GM23338 (cell line): Measurements from ENCODE around the gene PTPN6. TPM values are rescaled to one million over a fixed set of nuclear protein-coding genes. Genes with fewer than 3 reads are reported as not detected.

Experiments used
- ATAC-seq: fragments of 200-7000 bp; cut with Tn5 transposase; 3 replicates; pipeline ENCODE4 v1.9.1; 2020
- DNase-seq: peaks from one replicate; pipeline ENCODE4 v3.0.0-alpha.2; 2015; ENCODE audit warnings: low spot score
- H2AFZ ChIP-seq: fragments of 200-600 bp; sonication (generic); 2 replicates; pipeline ENCODE4 v1.8.0; 2016; ENCODE audit warnings: antibody characterized with exemption, mild to moderate bottlenecking, moderate library complexity
- H3F3A ChIP-seq: fragments of 200-600 bp; sonication (generic); replicated peaks from 2 replicates; pipeline ENCODE4 v1.8.0; 2017; ENCODE audit warnings: antibody characterized with exemption, mixed run types, low read depth
- H3K27ac ChIP-seq: fragments of 200-600 bp; sonication (generic); 2 replicates; pipeline ENCODE4 v1.6.1; 2016; ENCODE audit warnings: low read depth
- H3K27me3 ChIP-seq: fragments of 200-600 bp; sonication (generic); 2 replicates; pipeline ENCODE4 v1.8.0; 2016; ENCODE audit warnings: mild to moderate bottlenecking, mixed run types, moderate library complexity; ENCODE audit not compliant: insufficient read depth
- H3K36me3 ChIP-seq: fragments of 200-600 bp; sonication (generic); 2 replicates; pipeline ENCODE4 v1.8.0; 2016; ENCODE audit warnings: mild to moderate bottlenecking; ENCODE audit not compliant: insufficient read depth
- H3K4me1 ChIP-seq: fragments of 200-600 bp; sonication (generic); 2 replicates; pipeline ENCODE4 v1.8.0; 2016; ENCODE audit warnings: mild to moderate bottlenecking, moderate library complexity; ENCODE audit not compliant: insufficient read depth
- H3K4me2 ChIP-seq: fragments of 200-600 bp; sonication (generic); 2 replicates; pipeline ENCODE4 v1.7.1; 2017; ENCODE audit warnings: mixed run types
- H3K4me3 ChIP-seq: fragments of 200-600 bp; sonication (generic); 2 replicates; pipeline ENCODE4 v1.6.1; 2016; ENCODE audit warnings: mixed run types
- H3K79me2 ChIP-seq: fragments of 200-600 bp; sonication (generic); replicated peaks from 2 replicates; pipeline ENCODE4 v1.8.0; 2017; ENCODE audit warnings: mild to moderate bottlenecking; ENCODE audit not compliant: insufficient read depth
- H3K9me2 ChIP-seq: fragments of 200-600 bp; sonication (generic); 2 replicates; pipeline ENCODE4 v1.8.0; 2017; ENCODE audit not compliant: insufficient read depth
- H4K20me1 ChIP-seq: fragments of 200-600 bp; sonication (generic); replicated peaks from 2 replicates; pipeline ENCODE4 v1.8.0; 2017; ENCODE audit warnings: mild to moderate bottlenecking; ENCODE audit not compliant: insufficient read depth
- H3K27ac Mint-ChIP-seq: 2 replicates; pipeline ENCODE4 v1.8.0; 2020; ENCODE audit warnings: inconsistent platforms, mild to moderate bottlenecking, moderate library complexity, mixed read lengths
- H3K27me3 Mint-ChIP-seq: 3 replicates; pipeline ENCODE4 v1.8.0; 2022; ENCODE audit warnings: low read depth, mild to moderate bottlenecking, moderate library complexity, mixed read lengths, inconsistent platforms; ENCODE audit not compliant: insufficient read depth, poor library complexity
- H3K36me3 Mint-ChIP-seq: 3 replicates; pipeline ENCODE4 v1.8.0; 2021; ENCODE audit warnings: low read depth, mild to moderate bottlenecking, inconsistent platforms, moderate library complexity, mixed read lengths
- H3K4me1 Mint-ChIP-seq: 3 replicates; pipeline ENCODE4 v1.8.0; 2020; ENCODE audit warnings: mild to moderate bottlenecking, inconsistent platforms, mixed read lengths
- H3K4me3 Mint-ChIP-seq: 3 replicates; pipeline ENCODE4 v1.8.0; 2021; ENCODE audit warnings: moderate library complexity, mild to moderate bottlenecking, inconsistent platforms, mixed read lengths
- H3K9me3 Mint-ChIP-seq: 3 replicates; pipeline ENCODE4 v1.8.0; 2020; ENCODE audit warnings: moderate library complexity, mild to moderate bottlenecking, inconsistent platforms, mixed read lengths
- CREB1 ChIP-seq: fragments of 250-450 bp; sonication (Bioruptor Pico); IDR thresholded peaks from 2 replicates; pipeline ENCODE4 v1.5.0; 2020; ENCODE audit warnings: low read depth, mild to moderate bottlenecking, moderate library complexity
- CTCF ChIP-seq, 2 experiments: fragments of 200-600 bp in 1 of 2; sonication (generic) in 1 of 2; conservative IDR thresholded peaks; 2 replicates each; pipeline versions ENCODE4 v1.5.1 to v1.6.1; 2016 to 2017; ENCODE audit warnings: antibody characterized with exemption in 2 of 2, low read depth in 2 of 2, mild to moderate bottlenecking in 2 of 2, moderate library complexity in 1 of 2
- EZH2phosphoT487 ChIP-seq: fragments of 200-600 bp; sonication (generic); IDR thresholded peaks from one replicate; pipeline ENCODE4 v1.8.1; 2018; ENCODE audit warnings: antibody characterized with exemption; ENCODE audit not compliant: unreplicated experiment
- NANOG ChIP-seq: IDR thresholded peaks from 2 replicates; pipeline ENCODE4 v1.6.1; 2016; ENCODE audit warnings: antibody characterized with exemption, borderline replicate concordance
- REST ChIP-seq: IDR thresholded peaks from one replicate; pipeline ENCODE4 v1.6.1; 2018; ENCODE audit warnings: antibody characterized with exemption; ENCODE audit not compliant: unreplicated experiment
- STAT1 ChIP-seq: IDR thresholded peaks from one replicate; pipeline ENCODE4 v1.6.1; 2016; ENCODE audit warnings: antibody characterized with exemption; ENCODE audit not compliant: unreplicated experiment
- ZNF114 ChIP-seq: fragments of 250-450 bp; sonication (Bioruptor Pico); IDR thresholded peaks from 2 replicates; pipeline ENCODE4 v1.5.0; 2020; ENCODE audit warnings: mild to moderate bottlenecking, moderate library complexity
- ZNF331 ChIP-seq: fragments of 250-450 bp; sonication (Bioruptor Pico); IDR thresholded peaks from 2 replicates; pipeline ENCODE4 v1.5.0; 2020; ENCODE audit warnings: low read depth, mild to moderate bottlenecking, moderate library complexity
- ZNF462 ChIP-seq: fragments of 250-450 bp; sonication (Bioruptor Pico); IDR thresholded peaks from 2 replicates; pipeline ENCODE4 v1.5.0; 2020; ENCODE audit warnings: mild to moderate bottlenecking, moderate library complexity
- polyA plus RNA-seq: library from polyadenylated mRNA; unstranded; fragments of >200 nt; fragmentation: Nextera tagmentation; extraction: Ambion mirVana; gene quantifications from 2 replicates; pipeline ENCODE4 v1.2.1, GENCODE V29; 2016
- total RNA-seq: library from RNA; depleted of rRNA; stranded (reverse); fragments of >200 nt; shearing (Covaris generic); gene quantifications from 2 replicates; pipeline ENCODE4 v1.2.3, GENCODE V29; 2014

The PTPN6 gene
- total and polyA plus RNA-seq, 2 experiments from 2014 or later, result 25.3 to 35.4 TPM

- TF ChIP-seq CTCF (conservative IDR thresholded peaks at IDR 0.05; ENCODE audit: low read depth in 2 of 2), result no peak
Measured at GRCh38 chr12:6938353-6939190, 12.6 kb upstream of the PTPN6 start (continued).

- H3K4me2 ChIP-seq, result no peak overlapping the region; the same call in 1 of the 2 replicates
- peaks cover 62% of the 10 kb centered on the region for H3K36me3 Mint-ChIP-seq
- DNase-seq (no peak), ATAC-seq (no peak)
- peaks cover 13% of the 10 kb centered on the region for H3K4me1 ChIP-seq
- no peaks in the 10 kb centered on the region for H3K27me3 ChIP-seq
- H3K27ac ChIP-seq, result 0 out of 2 replicates have a peak overlapping the region, but pooled peaks have one; percentile 97
- no peak for TF ChIP-seq ZNF114 (CRISPR knock-in tag)
- no peak for TF ChIP-seq CREB1 (CRISPR knock-in tag)
- no peak for TF ChIP-seq REST
- TF ChIP-seq CTCF (conservative IDR thresholded peaks at IDR 0.05; ENCODE audit: low read depth in 2 of 2), result no peak
- no peak for TF ChIP-seq ZNF462
- TF ChIP-seq ZNF331 (CRISPR knock-in tag), result no peak
- no peak for TF ChIP-seq STAT1
- TF ChIP-seq NANOG, result no peak
- TF ChIP-seq EZH2phosphoT487, result no peak
- H3K4me3 Mint-ChIP-seq, result peak overlapping the region; percentile 79
- peaks cover 46% of the 10 kb centered on the region for H3K27me3 Mint-ChIP-seq
- H3K9me2 ChIP-seq, result no peaks in the 10 kb centered on the region
- H3K4me1 Mint-ChIP-seq, result peaks cover 53% of the 10 kb centered on the region
- no peak overlapping the region for H3K4me3 ChIP-seq
- 0 out of 2 replicates have a peak, but pooled peaks cover 5% of the 10 kb centered on the region for H3K79me2 ChIP-seq
- H3K9me3 Mint-ChIP-seq, result peaks cover 3% of the 10 kb centered on the region; the same call in 1 of the 3 replicates
- H3K27ac Mint-ChIP-seq, result peak overlapping the region; percentile 61
- peaks cover 10% of the 10 kb centered on the region; the same call in 1 of the 2 replicates for H3K36me3 ChIP-seq
- H4K20me1 ChIP-seq, result peaks cover 12% of the 10 kb centered on the region
- H2AFZ ChIP-seq, result no peak overlapping the region
- H3F3A ChIP-seq, result peaks cover 39% of the 10 kb centered on the region
Measured at GRCh38 chr12:6939191-6939540, 12.0 kb upstream of the PTPN6 start.
